ENCODE results near the gene CLEC7A.

DNA sequence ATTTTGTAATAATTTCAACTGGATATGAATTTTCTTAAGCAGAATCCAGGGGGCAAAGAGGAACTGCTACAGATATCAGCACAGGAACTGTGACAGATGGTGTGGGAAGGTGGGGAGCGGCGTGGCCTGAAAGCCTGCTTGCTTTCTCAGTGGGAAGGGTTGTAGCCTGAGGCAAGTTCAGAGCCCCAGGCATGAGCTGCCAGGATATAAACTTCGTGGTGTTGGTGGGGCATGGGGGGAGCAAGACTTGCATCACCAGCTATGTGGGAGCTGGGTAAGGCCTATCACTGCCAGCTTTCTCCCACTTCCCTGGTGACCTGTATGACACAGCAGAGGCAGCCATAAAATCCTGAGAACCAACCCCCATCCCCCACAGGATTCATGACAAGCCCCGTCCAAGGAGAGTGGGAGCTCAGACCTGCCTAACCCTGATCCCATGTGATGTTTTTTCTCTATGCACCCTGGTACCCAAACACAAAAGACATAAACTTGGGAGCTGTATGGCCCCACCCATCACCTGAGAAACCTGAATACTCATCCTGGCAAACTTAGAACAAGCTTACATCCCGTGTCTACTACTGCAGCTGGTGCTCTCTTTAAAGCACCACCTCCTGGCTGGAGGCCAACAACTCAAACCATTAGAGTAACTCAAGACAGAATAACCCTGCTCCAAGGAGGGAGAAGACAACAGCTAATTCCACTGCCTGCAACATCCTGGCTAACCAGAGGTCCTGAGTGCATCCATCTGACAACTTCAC, 47.7 kb downstream of the CLEC7A start:
- TF ChIP-seq, protein P1, sequence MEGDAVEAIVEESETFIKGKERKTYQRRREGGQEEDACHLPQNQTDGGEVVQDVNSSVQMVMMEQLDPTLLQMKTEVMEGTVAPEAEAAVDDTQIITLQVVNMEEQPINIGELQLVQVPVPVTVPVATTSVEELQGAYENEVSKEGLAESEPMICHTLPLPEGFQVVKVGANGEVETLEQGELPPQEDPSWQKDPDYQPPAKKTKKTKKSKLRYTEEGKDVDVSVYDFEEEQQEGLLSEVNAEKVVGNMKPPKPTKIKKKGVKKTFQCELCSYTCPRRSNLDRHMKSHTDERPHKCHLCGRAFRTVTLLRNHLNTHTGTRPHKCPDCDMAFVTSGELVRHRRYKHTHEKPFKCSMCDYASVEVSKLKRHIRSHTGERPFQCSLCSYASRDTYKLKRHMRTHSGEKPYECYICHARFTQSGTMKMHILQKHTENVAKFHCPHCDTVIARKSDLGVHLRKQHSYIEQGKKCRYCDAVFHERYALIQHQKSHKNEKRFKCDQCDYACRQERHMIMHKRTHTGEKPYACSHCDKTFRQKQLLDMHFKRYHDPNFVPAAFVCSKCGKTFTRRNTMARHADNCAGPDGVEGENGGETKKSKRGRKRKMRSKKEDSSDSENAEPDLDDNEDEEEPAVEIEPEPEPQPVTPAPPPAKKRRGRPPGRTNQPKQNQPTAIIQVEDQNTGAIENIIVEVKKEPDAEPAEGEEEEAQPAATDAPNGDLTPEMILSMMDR (IDR thresholded peaks at IDR 0.05) = no peak
- TF ChIP-seq POLR2A (IDR thresholded peaks at IDR 0.05) = no peak
